BLaER1 (cell line): ENCODE data around the gene MET.

Experiments used
- H3K27ac ChIP-seq: shearing (Covaris generic); formaldehyde crosslinking; 2 replicates; pipeline ENCODE4 v1.8.1; 2022
- H3K27me3 ChIP-seq: shearing (Covaris generic); formaldehyde crosslinking; 2 replicates; pipeline ENCODE4 v1.8.1; 2022
- H3K36me3 ChIP-seq: shearing (Covaris generic); formaldehyde crosslinking; 2 replicates; pipeline ENCODE4 v1.8.1; 2022
- H3K4me1 ChIP-seq: shearing (Covaris generic); formaldehyde crosslinking; 2 replicates; pipeline ENCODE4 v1.8.1; 2022
- H3K4me2 ChIP-seq: shearing (Covaris generic); formaldehyde crosslinking; 2 replicates; pipeline ENCODE4 v1.8.1; 2022
- H3K4me3 ChIP-seq: shearing (Covaris generic); formaldehyde crosslinking; 2 replicates; pipeline ENCODE4 v1.8.1; 2022
- H3K9ac ChIP-seq: shearing (Covaris generic); formaldehyde crosslinking; 2 replicates; pipeline ENCODE4 v1.8.1; 2022
- H3K9me3 ChIP-seq: shearing (Covaris generic); formaldehyde crosslinking; 2 replicates; pipeline ENCODE4 v1.8.1; 2022
- H4K20me1 ChIP-seq: shearing (Covaris generic); formaldehyde crosslinking; 2 replicates; pipeline ENCODE4 v1.8.1; 2022
- Cebpa-rat ChIP-seq: shearing (Covaris generic); IDR thresholded peaks from 2 replicates; pipeline ENCODE4 v1.8.1; 2022

The MET gene

DNA sequence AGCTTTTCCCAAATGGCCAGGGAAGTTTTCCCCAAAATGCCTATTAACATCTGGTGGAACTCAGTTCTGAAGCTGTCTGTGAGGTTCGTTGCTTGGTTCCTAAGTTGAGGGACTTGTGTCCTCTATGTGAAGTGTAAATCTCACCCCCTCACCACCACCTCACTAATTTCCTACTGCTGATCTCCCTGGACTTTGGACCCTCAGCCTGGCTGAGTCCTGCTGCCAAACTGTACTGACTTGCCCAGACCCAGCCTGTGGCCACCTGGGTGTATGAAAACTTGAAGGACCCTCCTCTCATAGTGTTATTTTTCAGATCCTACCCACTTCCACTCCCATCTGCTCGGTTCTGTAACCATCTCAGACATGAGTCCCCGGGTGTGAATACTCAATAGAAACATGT, 94.9 kb downstream of the MET start:
- Histone ChIP-seq H3K27ac (no peak overlapping the region), H3K36me3 (no peaks in the 10 kb centered on the region), H3K9ac (no peak overlapping the region), H3K4me1 (no peaks in the 10 kb centered on the region), H3K4me2 (no peak overlapping the region), H3K4me3 (no peak overlapping the region), H3K27me3 (no peaks in the 10 kb centered on the region), H4K20me1 (no peaks in the 10 kb centered on the region), H3K9me3 (no peaks in the 10 kb centered on the region)
- TF ChIP-seq Cebpa-rat = no peak

DNA sequence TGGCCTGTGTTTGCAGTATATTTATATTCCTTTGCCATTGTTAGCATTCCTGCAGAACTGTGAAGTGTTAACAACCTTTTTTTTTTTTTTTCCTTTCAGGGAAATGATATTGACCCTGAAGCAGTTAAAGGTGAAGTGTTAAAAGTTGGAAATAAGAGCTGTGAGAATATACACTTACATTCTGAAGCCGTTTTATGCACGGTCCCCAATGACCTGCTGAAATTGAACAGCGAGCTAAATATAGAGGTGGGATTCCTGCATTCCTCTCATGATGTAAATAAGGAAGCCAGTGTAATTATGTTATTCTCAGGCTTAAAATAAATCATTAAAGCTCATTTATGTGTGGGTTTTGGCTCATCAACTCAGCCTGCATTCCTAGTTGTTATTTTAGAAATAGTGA, 97.5 kb downstream of the MET start:
- Histone ChIP-seq H3K9ac (no peak overlapping the region), H3K4me1 (no peaks in the 10 kb centered on the region), H3K36me3 (no peaks in the 10 kb centered on the region), H3K27me3 (no peaks in the 10 kb centered on the region), H3K4me3 (no peak overlapping the region), H3K4me2 (no peak overlapping the region), H4K20me1 (no peaks in the 10 kb centered on the region), H3K27ac (no peak overlapping the region), H3K9me3 (no peaks in the 10 kb centered on the region)
- no peak for TF ChIP-seq Cebpa-rat

DNA sequence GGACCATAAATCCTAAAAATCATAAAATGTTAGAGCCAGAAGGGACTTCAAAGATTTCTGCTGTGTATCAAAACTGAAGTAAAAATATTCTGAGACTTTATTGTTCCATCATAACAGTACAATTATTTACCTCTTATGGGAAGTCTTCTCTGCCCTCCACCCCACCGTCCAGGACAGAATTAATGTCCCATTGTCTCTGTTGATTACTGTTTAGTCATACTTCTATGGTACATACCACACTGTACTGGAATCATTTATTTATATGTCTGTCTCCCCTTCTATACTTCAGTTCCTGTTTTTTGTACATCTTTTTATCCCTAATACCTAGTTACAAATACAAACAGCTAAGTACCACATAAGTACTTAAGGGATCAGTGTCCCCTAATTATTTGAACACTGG, 98.9 kb downstream of the MET start:
- TF ChIP-seq Cebpa-rat = no peak
- Histone ChIP-seq H3K36me3 (no peaks in the 10 kb centered on the region), H3K27me3 (no peaks in the 10 kb centered on the region), H3K9me3 (no peaks in the 10 kb centered on the region), H3K4me3 (no peak overlapping the region), H3K9ac (no peak overlapping the region), H3K4me2 (no peak overlapping the region), H3K27ac (no peak overlapping the region), H3K4me1 (no peaks in the 10 kb centered on the region), H4K20me1 (no peaks in the 10 kb centered on the region)

DNA sequence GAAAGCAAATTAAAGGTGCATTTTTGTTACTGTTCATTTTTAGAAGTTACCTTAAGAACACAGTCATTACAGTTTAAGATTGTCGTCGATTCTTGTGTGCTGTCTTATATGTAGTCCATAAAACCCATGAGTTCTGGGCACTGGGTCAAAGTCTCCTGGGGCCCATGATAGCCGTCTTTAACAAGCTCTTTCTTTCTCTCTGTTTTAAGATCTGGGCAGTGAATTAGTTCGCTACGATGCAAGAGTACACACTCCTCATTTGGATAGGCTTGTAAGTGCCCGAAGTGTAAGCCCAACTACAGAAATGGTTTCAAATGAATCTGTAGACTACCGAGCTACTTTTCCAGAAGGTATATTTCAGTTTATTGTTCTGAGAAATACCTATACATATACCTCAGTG, 99.6 kb downstream of the MET start:
- Histone ChIP-seq H3K9me3 (no peaks in the 10 kb centered on the region), H3K4me2 (no peak overlapping the region), H3K27me3 (no peaks in the 10 kb centered on the region), H3K4me3 (no peak overlapping the region), H4K20me1 (no peaks in the 10 kb centered on the region), H3K9ac (no peak overlapping the region), H3K36me3 (no peaks in the 10 kb centered on the region), H3K4me1 (no peaks in the 10 kb centered on the region), H3K27ac (no peak overlapping the region)
- no peak for TF ChIP-seq Cebpa-rat

DNA sequence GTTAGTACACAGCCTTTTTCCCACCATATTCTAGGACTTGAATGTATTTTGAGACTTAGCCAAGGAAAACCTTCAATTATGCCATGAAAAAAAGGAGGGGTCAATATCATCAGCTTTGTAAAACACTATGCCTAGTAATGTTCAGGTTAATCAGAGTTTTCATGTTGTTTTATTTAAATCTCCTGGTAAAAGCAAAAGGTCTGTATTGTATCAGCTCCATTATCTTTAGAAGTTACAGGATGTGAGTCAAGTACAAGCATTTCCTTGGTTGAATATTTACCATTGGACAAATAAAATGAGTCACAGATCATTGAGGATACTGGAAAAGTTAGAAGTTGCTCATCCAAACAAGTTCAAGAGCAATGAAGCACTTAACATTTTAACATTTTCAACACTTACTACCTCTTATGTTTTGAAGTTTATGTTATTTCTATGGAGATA, 100.4 kb downstream of the MET start:
- Histone ChIP-seq H3K9ac (no peak overlapping the region), H3K4me1 (no peaks in the 10 kb centered on the region), H3K27ac (no peak overlapping the region), H3K4me2 (no peak overlapping the region), H3K9me3 (no peaks in the 10 kb centered on the region), H3K27me3 (no peaks in the 10 kb centered on the region), H3K36me3 (no peaks in the 10 kb centered on the region), H3K4me3 (no peak overlapping the region), H4K20me1 (no peaks in the 10 kb centered on the region)
- no peak for TF ChIP-seq Cebpa-rat

DNA sequence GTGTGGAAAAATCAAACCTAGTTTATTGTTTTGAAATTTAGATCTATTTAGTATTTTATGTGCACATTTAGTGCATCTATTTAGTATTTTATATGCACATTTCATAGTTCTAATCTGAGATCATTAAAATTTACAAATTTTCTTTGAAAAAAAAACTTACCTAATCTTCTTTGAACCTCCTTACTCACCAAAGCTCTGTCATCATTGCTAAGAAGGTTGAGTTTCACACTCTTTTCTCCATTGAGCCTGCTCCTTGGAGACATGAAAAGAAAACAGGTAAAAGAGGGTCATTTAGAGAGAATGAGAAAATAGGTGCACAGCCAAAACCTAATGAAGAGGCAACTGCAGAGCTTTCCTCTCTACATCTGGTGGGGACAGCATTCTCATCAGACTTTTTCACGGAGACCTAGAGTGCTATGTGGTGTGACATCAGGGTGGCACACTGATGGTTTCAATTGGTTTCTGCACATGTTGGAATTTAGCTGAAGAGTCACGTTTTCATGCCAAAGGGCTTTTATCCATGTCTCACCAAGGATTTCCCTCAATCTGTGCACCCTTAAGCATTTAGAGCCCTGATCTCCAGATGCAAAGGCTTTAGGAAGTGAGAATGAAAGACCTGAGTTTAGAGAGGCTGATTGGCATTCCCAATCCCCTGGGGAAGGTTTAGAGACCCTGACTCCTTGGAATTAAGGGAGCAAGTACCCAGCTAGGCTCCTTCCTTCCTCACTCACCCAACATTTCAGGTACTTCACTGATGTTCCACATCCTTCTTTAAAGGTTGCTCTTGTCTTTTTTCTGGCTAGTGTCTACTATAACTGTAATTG, 101.1 kb downstream of the MET start:
- no peak overlapping the region for H3K27ac ChIP-seq
- no peaks in the 10 kb centered on the region for H3K36me3 ChIP-seq
- H4K20me1 ChIP-seq = no peaks in the 10 kb centered on the region
- no peak overlapping the region for H3K4me3 ChIP-seq
- TF ChIP-seq Cebpa-rat = no peak
- H3K27me3 ChIP-seq = no peaks in the 10 kb centered on the region
- H3K9me3 ChIP-seq = no peaks in the 10 kb centered on the region
- no peaks in the 10 kb centered on the region for H3K4me1 ChIP-seq
- no peak overlapping the region for H3K9ac ChIP-seq
- no peak overlapping the region for H3K4me2 ChIP-seq

DNA sequence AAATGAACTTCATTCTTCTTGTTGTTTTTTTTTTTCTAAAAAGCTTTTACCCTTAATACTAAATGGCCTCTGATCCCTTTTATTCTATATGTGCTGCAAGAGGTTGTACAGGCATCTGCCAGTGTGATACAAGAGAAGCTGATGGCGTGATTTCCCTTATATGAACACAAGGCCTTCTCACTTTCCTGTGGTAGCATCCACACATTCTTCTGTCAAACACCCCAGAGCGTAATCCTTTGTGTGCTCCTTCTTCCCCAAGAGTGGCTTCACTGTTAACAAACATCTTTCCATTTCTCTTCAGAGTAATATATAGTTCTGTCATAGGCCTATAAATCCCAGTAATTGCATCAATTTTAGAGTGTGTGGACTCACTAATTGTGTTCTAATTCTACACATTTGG, 104.0 kb downstream of the MET start:
- H3K4me3 ChIP-seq = no peak overlapping the region
- no peak overlapping the region for H3K9ac ChIP-seq
- H3K36me3 ChIP-seq = no peaks in the 10 kb centered on the region
- no peaks in the 10 kb centered on the region for H3K4me1 ChIP-seq
- no peaks in the 10 kb centered on the region for H3K9me3 ChIP-seq
- H4K20me1 ChIP-seq = no peaks in the 10 kb centered on the region
- H3K4me2 ChIP-seq = no peak overlapping the region
- H3K27ac ChIP-seq = no peak overlapping the region
- no peak for TF ChIP-seq Cebpa-rat
- H3K27me3 ChIP-seq = no peaks in the 10 kb centered on the region

DNA sequence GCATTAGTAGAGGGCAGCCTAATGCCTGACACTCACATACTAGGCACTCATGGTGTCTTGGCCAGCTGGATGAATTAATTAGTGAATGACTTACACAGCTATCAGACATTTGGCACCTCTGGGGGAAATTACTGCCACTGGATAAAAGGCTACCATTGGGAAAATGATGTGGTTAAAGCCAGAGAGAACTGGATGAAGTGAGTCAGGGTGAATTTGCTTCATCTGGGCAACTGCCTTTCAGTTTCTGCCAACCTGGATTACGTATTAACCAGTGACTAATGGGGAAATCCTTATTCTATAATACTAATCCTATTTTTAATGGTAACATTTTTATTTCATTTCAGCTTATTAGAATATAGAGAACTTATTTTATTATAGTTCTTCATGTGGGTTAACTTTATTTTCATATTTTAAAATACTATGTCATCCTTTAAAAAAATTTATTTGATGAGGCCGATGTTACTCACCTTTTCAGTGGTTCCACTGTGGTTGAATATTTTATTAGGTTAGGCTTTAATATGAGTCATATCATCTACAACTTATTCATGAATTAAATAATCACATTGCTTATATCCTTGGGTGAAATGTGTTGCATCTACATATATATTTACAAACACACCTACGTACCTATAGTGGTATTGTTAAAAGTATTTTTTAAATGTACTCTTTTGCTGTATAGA, 104.8 kb downstream of the MET start:
- Histone ChIP-seq H3K4me1 (no peaks in the 10 kb centered on the region), H4K20me1 (no peaks in the 10 kb centered on the region), H3K27me3 (no peaks in the 10 kb centered on the region), H3K9ac (no peak overlapping the region), H3K9me3 (no peaks in the 10 kb centered on the region), H3K36me3 (no peaks in the 10 kb centered on the region), H3K4me2 (no peak overlapping the region), H3K4me3 (no peak overlapping the region), H3K27ac (no peak overlapping the region)
- no peak for TF ChIP-seq Cebpa-rat

DNA sequence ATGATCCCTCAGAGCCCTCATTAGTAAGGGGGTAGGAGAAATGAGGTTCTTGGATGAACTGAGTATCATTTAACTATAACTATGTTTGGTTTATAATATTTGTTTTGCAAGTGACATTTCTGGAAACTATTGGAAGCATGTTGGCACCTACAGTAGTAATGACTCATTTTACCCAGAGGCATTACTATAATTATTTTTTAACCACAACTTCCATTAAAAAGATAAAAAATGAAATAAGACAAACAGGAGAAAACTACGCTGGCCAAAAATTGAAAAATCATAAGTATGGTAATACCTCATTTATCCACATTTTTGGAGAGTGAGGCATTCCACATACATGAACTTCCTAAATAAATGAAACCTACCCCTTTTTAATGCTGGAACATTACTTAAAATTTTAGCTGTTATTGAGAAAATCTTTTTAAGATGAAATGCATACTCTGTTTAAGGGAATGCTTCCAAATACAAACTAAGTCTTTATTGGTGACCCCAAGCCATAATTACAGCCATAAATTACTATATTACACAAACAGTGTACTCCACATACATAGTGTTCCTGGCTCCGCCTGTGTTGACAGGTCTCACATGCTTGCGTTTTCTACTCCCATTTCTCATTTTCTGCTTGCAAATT, 105.8 kb downstream of the MET start:
- no peaks in the 10 kb centered on the region for H3K4me1 ChIP-seq

DNA sequence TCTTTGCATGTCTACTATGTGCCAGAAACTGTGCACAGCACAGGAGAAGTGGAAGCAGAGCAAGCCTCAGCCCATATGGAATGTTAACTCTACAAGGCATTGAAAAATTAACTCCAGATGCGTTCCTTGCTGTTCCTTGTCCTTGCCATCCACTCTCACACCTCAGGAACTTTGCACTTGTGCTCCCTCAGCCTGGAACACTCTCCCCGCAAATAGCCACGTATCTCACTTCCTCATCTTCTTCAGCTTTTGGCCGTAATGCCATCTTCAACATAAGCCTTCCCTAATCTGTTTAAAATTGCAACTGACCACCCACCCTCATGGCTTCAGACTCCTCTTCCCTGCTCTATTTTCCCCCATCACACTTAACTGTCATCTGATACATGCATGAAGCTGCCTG, 107.2 kb downstream of the MET start:
- no peak overlapping the region for H3K27ac ChIP-seq

More for the DNA sequence above, 105.8 kb downstream of the MET start:
- Histone ChIP-seq H3K9me3 (no peaks in the 10 kb centered on the region), H4K20me1 (no peaks in the 10 kb centered on the region), H3K27me3 (no peaks in the 10 kb centered on the region), H3K9ac (no peak overlapping the region), H3K4me2 (no peak overlapping the region), H3K36me3 (no peaks in the 10 kb centered on the region), H3K4me3 (no peak overlapping the region), H3K27ac (no peak overlapping the region)
- TF ChIP-seq Cebpa-rat = no peak

More for the DNA sequence above, 107.2 kb downstream of the MET start:
- Histone ChIP-seq H4K20me1 (no peaks in the 10 kb centered on the region), H3K9me3 (no peaks in the 10 kb centered on the region), H3K4me2 (no peak overlapping the region), H3K4me1 (no peaks in the 10 kb centered on the region), H3K9ac (no peak overlapping the region), H3K36me3 (no peaks in the 10 kb centered on the region), H3K27me3 (no peaks in the 10 kb centered on the region), H3K4me3 (no peak overlapping the region)
- TF ChIP-seq Cebpa-rat = no peak
